Activated T-helper 9 cell treated with anti-CD3 and anti-CD28 coated beads, Interleukin-2, amount 50 U/mL, for 16 hours (primary cell): Measurements from ENCODE around the gene SLC7A7.
"Not testable (repeated sequence)": the region's sequence is repeated elsewhere in the genome, so short reads cannot be mapped to it uniquely, and the experiment has no call there.

Experiments used
- DNase-seq: peaks from one replicate; pipeline ENCODE4 v3.0.0-alpha.2; 2020; ENCODE audit warnings: low read depth

SLC7A7 gene

DNA sequence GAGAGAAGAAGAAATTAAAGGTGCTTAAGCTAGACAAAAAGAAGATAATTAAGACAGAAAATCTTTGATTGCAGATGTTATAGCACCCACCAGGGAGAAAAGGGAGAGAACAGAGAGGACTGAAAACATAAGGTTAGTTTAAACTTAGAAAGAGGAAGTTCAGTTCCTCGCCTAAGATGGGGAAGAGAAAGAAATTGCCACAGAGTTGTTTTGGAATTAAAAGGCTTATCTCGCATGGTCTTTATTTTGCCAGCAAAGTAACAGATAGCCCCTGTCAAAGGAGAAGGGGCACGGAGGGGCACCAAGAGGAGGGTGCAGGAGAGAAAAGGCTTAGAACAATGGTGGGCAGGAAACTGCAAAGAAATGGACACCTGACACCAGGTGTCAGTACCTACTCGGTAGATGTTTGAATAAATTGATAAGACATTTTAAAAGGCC, 66.6 kb downstream of the SLC7A7 start:
- DNase-seq, result no peak

DNA sequence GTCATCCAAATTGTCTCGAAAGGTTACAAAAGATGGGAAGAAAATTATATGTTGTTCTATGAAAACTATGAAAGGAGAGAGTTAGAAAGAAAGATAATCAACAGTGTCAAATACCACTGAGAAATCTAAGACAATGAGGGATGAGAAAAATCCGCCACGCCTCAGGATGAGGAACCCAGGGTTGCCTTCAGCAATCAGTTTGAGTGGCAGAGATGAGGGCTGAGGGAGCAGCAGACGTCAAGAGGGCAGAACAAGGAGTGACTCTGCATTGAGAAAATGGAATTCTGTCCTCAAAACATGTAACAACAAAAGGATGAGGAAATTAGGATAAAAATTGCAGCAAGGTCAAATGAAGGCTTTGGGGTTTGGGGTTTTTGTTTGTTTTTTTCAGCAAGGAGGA, 67.0 kb downstream of the SLC7A7 start:
- DNase-seq, result no peak

DNA sequence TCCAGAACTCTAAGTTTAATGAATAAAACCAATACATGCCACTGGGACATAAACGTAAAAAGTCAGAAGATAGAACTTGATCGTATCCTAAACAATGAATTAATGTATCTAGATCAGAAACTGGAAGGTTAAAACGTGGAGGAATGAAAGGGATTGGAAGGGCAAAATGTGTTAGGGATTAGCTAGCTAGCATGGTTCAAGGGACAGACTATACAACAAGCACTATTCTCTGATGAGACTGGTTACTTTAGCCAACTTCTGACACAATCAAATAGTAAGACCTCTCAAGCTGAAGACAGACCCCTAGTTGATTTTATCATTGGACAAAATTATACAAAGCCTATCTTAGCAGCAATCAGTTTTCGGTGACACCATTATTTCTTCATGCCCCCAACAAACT, 67.5 kb downstream of the SLC7A7 start:
- no peak for DNase-seq

DNA sequence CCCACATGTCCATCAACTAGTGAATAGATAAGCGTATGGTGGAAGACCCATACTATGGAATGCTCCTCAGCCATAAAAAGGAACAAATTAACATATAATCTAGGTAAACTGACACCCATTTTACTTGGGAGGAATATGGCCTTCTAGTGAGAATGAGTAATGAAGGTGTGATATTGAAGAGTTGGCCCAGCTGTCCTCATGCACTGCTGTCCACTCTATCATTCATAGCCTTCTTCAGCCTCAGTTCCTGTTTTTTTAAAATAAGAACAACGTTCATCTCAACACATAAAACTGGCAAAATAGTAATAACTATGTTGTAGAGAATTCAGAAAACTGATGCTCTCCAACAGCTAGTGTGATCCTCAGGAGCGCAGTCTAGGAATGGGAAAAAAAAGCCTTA, 75.2 kb downstream of the SLC7A7 start:
- DNase-seq, result no peak

DNA sequence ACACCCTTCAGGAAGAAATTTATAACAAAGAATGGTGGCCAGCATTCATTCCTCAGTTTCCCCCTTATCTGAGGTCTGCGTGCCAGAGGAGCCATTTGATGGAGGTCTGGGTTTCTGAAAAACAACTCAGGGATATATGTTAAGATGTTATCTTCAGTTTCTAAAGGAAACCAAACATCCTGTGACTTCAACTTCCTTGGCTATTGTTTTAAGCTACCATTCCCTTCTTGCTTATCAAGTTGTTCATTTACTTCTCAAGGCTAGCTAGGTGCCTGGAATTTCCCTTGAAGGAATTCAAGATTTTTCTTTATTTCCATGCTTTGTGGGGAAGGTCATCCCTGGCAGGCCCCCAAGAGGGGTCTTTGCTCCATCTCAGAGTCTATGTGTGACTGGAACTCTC, 75.8 kb downstream of the SLC7A7 start:
- no peak for DNase-seq

DNA sequence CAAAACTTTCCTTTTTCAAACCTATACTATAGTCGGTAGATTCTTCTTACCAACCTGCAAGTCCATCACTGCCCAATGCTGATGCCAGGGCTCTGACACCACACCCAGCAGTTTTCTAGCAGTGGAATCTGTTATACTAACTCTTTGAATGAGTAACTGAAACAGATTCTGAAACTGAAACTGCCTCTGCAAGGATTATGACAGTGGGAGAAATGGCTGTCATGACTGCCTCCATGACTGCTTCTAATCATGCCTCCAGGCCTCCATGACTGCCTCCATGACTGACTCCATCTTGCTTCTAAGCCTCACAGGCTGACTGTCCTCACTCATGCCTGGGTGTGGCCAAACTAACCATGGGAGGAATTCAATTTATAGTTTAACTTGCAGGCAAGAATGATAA, 78.2 kb downstream of the SLC7A7 start:
- DNase-seq, result no peak

DNA sequence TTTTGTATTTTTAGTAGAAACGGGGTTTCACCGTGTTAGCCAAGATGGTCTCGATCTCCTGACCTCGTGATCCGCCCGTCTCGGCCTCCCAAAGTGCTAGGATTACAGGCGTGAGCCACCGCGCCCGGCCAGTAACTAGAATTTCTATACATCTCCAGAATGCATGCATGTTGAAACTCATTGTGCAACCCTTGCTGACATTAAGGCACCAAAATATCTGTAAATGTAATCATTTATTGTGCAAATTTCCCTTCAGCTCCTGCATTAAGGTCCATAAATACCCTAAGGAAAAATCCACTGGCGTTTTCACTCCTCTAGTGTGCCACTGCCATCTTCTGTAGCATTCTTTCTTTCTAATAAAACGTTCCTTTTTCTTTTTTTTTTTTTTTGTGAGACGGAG, 78.9 kb downstream of the SLC7A7 start:
- DNase-seq, result not testable (repeated sequence)

DNA sequence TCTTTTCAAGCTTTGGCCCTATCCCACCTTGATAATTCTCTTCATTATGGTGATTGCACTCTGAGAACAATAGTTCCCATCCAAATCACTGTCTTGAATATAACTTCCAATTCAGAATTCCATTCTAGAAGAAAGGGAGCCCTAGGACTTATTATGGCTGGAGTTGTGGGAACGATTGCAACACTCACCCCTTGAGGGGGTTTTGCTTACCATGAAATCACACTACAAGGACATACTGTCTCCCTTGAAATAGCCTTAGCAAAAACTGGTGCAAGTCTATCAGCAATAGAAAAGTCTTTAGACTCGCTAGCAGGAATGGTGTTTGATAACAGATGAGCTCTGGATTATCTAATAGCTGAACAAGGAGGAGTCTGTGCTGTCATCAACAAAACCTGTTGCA, 80.1 kb downstream of the SLC7A7 start:
- DNase-seq, result no peak

DNA sequence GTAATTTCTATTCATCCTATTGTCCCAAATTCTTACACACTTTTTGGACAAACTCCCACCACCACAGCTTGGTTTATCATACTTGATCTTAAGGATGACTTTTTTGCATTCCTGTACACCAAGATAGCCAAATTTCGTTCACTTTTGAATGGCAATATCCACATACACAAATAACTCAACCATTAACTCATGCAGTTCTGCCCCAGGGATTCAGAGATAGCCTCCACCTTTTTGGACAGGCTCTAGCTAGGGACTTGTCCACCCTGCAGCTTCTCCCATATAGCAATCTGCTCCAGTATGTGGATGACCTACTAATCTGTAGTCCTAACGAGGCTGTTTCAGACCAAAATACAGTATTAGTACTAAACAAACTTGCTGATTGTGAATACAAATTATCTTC, 81.4 kb downstream of the SLC7A7 start:
- DNase-seq, result no peak

DNA sequence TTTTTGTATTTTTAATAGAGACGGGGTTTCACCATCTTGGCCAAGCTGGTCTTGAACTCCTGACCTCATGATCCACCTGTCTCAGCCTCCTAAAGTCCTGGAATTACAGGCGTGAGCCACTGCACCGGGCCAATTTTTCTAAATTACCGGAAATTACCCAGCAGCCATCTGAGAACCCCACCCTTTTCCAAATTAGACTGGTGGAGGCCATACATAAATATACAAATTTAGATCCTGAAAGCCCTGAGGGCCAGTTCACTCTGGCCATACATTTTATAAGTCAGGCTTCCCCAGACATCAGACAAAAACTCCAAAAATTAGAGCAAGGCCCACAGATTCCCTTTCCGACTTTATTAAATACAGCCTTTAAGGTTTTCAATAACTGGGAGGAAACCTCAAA, 83.2 kb downstream of the SLC7A7 start:
- not testable (repeated sequence) for DNase-seq

DNA sequence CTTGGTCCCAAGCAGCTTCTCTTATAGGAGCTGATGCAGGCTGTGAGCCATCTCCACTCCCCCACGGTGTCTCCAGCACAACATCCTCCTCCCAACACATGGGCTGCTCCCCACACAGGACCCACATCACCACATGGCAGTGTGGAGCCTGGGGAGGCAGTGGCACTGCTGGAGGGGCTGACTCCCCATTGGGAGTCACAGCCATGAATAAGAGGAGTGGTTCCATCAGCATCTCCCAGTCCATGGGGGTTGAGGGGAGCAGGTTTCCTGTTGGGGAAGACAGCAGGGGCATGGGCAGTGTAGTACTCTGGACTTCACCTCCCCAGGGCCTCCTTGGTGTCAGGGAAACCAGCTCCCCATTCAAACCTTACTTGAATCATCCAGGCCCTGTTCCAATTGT, 89.2 kb downstream of the SLC7A7 start:
- DNase-seq, result no peak

DNA sequence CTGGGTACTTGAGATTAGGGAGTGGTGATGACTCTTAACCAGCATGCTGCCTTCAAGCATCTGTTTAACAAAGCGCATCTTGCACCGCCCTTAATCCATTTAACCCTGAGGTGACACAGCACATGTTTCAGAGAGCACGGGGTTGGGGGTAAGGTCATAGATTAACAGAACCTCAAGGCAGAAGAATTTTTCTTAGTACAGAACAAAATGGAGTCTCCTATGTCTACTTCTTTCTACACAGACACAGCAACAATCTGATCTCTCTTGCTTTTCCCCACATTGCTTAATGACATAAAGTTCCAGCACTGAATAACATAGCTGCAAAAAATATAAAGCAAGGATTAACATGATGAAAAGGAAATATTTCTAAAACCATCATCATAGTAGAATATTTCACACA, 89.9 kb downstream of the SLC7A7 start:
- DNase-seq, result not testable (repeated sequence)

DNA sequence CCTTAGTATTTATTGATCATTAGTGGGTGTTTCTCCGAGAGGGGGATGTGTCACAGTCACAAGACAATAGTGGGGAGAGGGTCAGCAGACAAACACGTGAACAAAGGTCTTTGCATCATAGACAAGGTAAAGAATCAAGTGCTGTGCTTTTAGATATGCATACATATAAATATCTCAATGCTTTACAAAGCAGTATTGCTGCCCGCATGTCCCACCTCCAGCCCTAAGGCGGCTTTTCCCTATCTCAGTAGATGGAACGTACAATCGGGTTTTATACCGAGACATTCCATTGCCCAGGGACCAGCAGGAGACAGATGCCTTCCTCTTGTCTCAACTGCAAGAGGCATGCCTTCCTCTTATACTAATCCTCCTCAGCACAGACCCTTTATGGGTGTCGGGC, 90.4 kb downstream of the SLC7A7 start:
- DNase-seq, result not testable (repeated sequence)

DNA sequence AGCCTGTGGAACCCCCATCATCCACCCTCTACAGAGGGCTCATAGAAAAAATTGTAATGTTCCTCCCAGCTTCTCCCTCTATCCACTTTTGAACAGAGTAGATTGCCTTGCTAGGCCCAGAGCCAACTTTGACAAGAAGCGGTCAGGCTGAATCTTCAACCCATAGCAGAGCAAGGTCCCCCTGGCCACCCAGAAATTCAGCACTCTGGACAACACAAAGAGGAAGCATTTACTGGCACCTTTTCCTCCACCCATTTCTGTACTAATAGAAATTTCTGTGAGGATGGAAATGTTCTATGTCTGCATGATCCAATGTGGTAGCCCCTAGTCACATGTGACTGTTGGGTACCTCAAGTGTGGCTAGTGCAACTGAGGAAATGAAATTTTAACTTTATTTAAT, 91.4 kb downstream of the SLC7A7 start:
- no peak for DNase-seq
